Hematopoietic multipotent progenitor cell treated with erythropoietin and hydrocortisone succinate and interleukin-3 and kit ligand, for 4 days (in vitro differentiated cells): ENCODE results near the gene TH.

Experiments
- DNase-seq: peaks from one replicate; pipeline ENCODE4 v3.0.0-alpha.2; 2015

TH gene

GRCh38 chr11:2207773-2208621, 36.4 kb upstream of the TH start:
- DNase-seq, result no peak

- DNase-seq, result no peak
These were observed 35.6 kb upstream of the TH start for GRCh38 chr11:2207212-2207611.

DNA sequence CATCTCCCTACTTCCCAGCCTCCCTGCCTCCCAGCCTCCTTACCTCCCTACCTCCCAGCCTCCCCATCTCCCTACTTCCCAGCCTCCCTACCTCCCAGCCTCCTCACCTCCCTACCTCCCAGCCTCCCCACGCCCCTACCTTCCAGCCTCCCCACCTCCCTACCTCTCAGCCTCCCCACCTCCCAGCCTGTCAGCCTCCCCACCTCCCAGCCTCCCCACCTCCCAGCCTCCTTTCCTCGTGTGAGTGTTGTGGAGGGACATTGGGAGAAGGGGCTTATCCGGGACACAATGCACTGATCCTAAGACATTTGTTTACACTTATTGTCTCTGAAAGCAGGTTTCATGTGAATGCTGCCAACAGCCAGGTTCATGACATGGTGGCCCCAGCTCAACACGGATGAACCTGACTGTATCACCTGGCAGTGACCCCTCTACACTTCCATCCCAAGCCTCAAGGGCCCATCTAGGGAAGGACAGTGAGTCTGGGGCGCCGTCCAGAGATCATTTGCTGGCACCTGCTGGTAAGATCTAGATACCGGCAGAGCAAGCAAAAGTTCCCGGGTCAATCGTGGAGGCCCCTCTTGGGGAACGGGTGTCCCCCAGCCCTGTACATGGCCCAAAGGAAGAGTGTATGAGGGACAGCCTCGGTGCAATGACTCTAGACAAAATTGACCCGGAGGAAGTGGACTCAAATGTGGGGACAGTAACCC, 34.5 kb upstream of the TH start:
- no peak for DNase-seq

DNA sequence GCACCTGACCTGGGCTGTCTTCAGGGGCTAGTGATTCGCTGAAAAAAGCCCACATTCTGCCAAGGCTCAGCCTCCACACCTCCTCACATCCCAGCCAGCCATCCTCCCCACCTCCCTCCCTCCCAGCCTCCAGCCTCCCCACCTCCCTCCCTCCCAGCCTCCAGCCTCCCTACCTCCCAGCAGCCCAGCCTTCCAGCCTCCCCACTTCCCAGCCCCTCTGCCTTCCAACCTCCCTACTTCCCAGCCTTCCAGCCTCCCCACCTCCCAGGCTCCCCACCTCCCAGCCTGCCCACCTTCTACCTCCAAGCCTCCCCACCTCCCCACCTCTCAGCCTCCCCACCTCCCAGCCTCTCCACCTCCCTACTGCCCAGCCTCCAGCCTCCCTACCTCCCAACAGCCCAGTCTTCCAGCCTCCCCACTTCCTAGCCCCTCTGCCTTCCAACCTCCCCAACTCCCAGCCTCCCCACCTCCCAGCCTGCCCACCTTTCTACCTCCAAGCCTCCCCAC, 33.7 kb upstream of the TH start:
- DNase-seq, result no peak

GRCh38 chr11:2204361-2205213, 33.0 kb upstream of the TH start:
- DNase-seq, result no peak

DNA sequence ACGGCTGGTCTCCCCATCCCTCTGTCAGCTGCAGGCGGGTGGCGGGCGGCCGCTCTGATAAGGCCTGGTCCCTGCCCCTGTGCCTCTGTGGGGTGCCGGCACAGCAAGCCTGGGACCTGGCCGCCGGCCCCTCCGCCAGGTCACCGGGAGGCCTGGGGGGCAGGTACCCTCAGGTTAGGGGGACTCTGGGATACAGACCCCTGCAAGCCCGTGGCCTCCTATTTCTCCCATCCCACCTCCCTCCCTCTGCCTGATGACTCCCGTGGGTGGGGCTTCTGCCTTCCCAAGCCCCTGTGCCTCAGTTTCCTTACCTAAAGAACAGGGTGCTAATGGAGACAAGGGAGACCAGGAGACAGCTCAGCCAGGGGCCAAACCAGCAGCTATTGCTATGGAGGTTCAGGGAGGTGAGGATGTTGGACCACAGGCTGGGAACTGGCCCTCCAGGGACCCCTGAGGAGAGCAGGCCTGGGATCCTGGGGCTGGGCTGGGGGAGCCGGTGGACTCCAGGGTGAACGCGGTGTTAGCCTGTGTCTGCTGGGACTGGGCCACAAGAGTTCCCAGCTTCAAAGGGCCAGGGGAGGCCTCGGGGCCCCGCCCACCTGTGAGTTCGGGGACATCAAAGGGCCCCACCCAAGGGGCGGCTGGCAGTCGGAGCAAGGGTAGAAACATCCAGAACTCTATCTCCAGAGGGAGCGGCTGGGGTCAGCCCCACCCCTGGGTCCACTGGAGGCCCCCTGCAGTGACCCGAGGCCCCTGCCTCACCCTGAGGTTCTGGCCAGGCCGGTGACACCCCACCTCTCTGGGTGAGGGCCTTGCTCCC, 32.0 kb upstream of the TH start:
- DNase-seq, result no peak

GRCh38 chr11:2202900-2203439, 31.4 kb upstream of the TH start:
- no peak for DNase-seq

GRCh38 chr11:2202071-2202899, 30.7 kb upstream of the TH start:
- no peak for DNase-seq

GRCh38 chr11:2201542-2201941, 29.9 kb upstream of the TH start:
- no peak for DNase-seq

GRCh38 chr11:2200957-2201519, 29.4 kb upstream of the TH start:
- DNase-seq, result no peak

DNA sequence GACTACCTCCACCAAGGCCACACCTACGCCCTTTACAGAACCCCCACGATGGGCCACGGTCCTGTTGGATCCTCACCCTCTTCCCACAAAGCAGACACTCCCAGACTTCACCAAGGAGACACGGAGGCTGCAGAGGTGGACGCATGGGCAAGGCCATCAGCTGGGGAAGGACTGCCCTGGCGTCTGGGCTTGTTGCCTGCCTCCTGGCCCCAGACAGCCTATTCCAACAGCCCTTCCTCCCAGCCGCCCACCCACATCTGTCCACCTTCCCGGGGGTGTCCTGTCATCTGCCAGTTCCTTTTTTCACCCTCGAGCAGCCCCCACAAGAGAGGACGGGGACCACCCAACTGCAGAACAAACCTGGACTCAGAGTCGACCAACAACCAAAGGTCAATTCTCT, 28.9 kb upstream of the TH start:
- DNase-seq, result no peak

DNA sequence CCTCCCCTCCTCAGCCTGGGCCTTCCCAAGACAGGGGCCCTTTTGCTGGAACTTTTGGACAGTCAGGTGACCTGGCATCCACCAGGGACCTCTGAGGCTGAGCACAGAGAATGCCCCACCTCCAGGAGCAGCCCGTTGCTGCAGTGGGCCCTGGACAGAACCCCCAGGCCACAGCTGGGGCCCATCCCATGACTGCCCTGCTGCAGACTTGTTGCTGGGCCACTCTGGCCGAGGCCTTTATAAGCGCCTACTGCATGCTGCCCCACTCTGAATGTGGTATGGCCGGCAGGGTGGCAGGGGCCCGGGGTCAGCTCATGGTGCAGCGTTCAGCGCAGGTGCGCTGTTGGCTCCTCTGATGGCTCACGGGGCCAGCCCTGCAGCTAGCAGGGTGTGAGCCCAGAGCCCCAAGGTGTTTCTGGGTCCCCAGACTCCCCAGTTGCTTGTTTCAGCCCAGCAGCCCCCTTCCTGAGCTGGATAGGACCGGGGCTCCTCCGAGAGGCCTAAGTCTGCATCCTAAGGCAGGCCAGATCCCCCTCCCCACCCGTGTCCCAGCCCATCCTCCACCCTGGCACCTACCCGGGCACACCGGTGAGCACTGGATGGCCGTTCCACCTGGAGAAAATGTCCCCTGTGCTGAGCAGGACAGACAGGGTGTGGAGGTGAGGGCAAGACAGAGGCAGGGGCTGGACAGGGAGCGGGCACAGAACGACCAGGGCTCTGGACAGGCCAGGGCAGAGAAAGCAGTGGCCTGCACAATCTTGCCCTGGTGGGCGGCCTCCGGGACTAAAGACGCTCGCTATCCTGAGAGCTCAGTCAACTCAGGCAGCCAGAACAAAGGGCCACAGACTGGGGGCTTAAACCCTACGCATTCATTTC, 28.1 kb upstream of the TH start:
- DNase-seq, result no peak

- peak; percentile 36 for DNase-seq
These were observed 27.2 kb upstream of the TH start for GRCh38 chr11:2198621-2199365.

DNA sequence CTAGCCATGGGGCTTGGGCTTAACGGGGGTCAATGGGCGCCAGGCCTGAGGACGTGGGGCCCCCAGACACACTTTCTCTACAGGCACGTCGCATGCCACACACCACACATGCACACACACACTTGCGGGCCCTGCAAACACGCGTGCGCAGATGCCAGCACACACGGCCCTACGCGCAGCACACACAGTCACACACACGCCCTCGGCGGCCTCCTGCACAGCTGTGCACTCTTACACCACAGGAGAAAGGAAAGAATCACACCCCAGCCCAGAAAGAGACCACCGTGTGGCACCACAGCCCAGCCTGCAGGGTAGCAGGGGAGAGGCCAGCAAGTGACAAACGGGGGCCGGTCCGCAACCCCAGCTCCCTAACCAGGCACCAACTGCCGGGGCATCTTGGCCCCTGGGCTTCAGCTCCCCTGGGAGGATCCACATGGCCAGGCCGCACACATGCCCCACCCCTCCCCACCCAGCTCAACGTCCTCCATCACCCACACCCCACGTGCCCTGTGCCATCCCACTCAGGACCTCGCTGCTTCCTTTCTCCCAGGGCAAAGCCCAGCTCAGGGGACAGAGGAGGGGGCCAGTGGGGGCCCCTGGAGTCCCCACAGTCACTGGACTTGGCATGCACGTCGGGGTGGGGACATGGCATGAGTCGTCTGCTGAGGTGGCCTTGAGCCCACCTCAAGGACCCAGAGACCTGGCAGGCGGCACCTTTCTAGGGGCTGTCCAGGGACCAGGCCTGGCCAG, 26.3 kb upstream of the TH start:
- no peak for DNase-seq

DNA sequence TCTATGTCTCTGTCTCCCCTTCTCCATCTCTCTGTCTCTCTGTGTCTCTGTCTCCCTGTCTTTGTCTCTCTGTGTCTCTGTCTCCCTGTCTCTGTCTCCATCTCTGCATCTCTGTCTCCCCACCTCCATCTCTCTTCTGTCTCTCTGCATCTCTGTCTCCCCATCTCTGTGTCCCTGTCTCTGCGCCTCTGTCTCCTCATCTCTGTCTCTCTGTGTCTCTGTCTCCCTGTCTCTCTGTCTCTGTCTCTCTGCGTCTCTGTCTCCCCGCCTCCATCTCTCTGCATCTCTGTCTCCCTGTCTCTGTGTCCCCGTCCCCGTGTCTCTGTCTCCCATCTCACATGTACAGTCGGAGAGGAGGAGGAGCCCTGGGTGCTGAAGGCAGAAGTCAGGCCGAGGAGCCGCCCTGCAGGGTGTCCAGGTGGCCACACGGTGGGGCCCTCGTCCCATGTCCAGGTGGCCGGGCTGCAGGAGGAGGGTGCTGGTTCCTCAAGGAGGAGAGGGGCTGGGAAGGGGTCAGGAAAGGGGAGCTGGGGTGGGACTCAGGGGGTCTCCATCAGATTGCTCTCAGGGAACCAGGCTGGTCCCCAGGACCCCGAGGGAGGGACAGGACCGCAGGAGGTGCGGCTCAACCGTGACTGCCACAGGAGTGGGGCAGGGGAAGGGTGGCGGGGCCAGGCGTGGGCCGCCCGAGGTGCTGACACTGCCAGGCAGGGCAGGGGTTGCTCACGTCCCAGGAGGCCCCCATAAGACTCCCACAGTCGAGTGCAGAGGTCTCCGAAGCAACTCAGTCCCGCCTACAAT, 25.6 kb upstream of the TH start:
- peak; percentile 89 for DNase-seq

GRCh38 chr11:2195756-2196088, 24.1 kb upstream of the TH start:
- DNase-seq, result no peak
